ES-I3 (cell line): ENCODE data around the gene DLG2.
A peak's percentile ranks its signal among the peaks of the same experiment; 100 is the strongest.

ENCODE experiments used
- H3K36me3 ChIP-seq: 2 replicates; pipeline ENCODE4 v1.6.1; 2013; ENCODE audit warnings: mild to moderate bottlenecking, low read length, control low read depth, moderate library complexity; ENCODE audit not compliant: insufficient read depth
- H3K4me1 ChIP-seq: 2 replicates; pipeline ENCODE4 v1.6.1; 2013; ENCODE audit warnings: mild to moderate bottlenecking, control low read depth, low read length; ENCODE audit not compliant: insufficient read depth
- H3K9ac ChIP-seq: 2 replicates; pipeline ENCODE4 v1.6.1; 2013; ENCODE audit warnings: low read depth, mild to moderate bottlenecking, low read length, moderate library complexity
- H3K9me3 ChIP-seq: 2 replicates; pipeline ENCODE4 v1.6.1; 2013; ENCODE audit warnings: mild to moderate bottlenecking, low read length, moderate library complexity; ENCODE audit not compliant: control insufficient read depth, insufficient read depth

The DLG2 gene

DNA sequence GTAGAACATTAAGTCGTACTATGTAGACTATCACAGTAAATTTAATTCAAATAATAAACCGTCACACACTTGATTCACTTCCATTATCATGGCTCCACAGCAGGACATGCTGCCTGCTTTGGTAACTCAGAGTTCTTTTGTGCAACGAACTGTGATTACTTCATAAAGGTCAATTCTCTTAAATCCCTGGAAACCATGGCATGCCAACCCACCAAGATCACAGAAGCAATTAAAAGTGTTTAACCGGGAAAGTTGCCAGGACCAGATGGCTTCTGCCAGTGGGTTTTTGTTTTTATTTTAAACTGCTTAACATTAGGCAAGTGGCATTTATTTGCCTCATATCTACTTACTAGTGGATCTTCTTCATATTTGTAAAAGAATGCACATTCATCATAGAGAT is 1162.1 kb downstream of the DLG2 start:
- Histone ChIP-seq H3K36me3 (no peaks in the 10 kb centered on the region), H3K9ac (no peak overlapping the region), H3K9me3 (no peaks in the 10 kb centered on the region), H3K4me1 (no peaks in the 10 kb centered on the region)

DNA sequence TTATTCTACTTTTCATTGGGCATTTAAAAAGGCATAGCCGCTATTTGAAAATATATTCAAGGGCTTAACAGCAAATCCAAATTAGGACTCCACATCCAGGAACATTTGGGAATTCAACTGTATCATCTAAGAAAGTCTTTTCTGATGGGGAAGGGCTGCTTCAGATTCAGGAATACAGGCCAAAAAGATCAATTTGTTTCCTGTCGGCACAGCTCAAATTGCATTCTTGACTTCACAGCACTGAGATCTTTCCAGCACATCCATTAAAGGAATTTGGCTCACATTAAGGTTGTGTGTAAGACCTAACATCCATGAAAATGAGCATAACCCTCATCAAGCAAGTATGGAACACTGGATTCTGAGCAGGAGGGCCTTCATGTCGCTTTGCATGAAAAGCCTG is 1171.5 kb downstream of the DLG2 start:
- Histone ChIP-seq H3K9me3 (no peaks in the 10 kb centered on the region), H3K36me3 (no peaks in the 10 kb centered on the region), H3K9ac (no peak overlapping the region), H3K4me1 (no peaks in the 10 kb centered on the region)

DNA sequence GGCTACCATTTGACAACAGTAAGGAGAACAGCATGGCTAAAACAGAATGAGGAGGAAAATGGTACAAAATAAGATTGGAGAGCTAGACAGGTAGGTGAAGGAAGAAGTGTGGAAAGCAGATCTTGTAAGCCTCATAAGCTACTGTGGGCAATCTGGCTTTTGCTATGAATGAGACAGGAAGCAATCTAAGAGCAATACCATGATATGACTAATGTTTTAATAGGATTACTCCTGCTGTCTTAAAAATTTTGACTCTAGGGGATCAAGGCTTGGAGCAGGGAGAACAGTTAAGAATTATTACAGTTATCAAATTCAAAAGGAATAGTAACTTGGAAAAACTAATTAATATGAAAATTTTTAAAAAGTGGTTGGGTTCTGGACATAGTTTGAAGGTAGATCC is 1174.9 kb downstream of the DLG2 start:
- no peak overlapping the region for H3K9ac ChIP-seq
- no peaks in the 10 kb centered on the region for H3K4me1 ChIP-seq
- no peaks in the 10 kb centered on the region for H3K9me3 ChIP-seq
- no peaks in the 10 kb centered on the region for H3K36me3 ChIP-seq

DNA sequence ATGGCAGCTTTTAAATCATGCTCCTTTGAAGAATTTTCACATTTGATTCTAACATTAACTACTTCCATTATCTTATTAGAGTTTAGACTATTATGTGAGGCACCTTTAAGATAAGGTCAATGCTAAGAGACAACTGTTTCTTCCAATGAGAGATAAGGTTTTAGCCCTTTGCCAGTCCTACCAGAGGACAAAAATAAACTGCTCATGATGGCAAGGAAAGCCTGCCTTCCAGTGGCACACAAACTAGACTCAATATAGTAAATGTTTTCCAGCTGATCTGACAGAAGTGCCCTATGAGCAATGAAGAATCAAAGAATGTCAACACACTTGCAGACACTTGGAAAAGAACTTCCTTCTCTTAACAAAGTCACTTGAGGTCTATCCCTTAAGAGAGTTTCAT is 1188.6 kb downstream of the DLG2 start:
- H3K4me1 ChIP-seq = peaks cover 7% of the 10 kb centered on the region
- H3K36me3 ChIP-seq = no peaks in the 10 kb centered on the region
- H3K9ac ChIP-seq = no peak overlapping the region
- H3K9me3 ChIP-seq = no peaks in the 10 kb centered on the region

DNA sequence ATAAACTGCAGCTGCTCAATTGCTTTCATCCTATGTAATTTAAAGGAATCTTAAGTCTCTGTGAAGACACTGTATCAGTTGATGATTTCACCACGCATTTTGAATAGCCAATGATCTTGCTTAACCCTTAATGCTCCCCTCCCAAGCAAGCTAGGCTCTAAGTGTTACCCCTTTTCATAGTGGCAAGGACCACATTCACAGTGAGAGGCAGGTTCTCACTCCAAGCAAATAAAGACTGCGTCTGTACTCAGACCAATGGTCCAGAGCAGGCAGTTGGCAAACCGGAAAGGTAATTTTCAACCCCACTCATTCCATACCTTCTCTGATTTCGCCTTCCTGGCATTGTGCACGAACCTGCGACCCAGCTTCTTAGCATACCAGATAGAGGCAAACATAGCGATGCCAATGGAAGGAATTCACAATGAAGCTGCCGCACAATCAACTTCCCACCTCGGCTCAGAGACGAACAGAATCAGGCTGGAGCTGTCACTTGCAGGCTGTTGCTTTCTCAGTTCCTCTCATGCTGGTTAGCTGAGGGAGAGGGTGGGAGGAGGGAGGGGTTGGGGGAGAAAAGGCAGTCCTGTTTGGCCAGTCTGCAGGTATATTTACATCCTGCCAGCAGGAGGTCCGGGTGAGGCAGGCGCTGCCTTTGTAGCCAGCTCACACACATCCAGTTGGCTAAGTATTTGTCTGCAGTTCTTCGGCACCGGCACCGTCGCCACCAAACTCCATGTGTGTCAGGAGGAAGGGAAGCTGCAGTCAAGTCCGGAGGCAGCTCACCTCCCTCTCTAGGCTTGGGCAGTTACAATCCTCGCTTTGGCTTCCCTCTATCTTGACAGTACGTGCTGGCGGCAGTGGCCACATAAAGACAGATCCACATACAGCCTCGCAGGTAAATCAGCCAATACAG is 1189.8 kb downstream of the DLG2 start:
- H3K4me1 ChIP-seq = peaks cover 7% of the 10 kb centered on the region
- H3K9ac ChIP-seq = peak overlapping the region; percentile 11
- no peaks in the 10 kb centered on the region for H3K36me3 ChIP-seq
- H3K9me3 ChIP-seq = no peaks in the 10 kb centered on the region

DNA sequence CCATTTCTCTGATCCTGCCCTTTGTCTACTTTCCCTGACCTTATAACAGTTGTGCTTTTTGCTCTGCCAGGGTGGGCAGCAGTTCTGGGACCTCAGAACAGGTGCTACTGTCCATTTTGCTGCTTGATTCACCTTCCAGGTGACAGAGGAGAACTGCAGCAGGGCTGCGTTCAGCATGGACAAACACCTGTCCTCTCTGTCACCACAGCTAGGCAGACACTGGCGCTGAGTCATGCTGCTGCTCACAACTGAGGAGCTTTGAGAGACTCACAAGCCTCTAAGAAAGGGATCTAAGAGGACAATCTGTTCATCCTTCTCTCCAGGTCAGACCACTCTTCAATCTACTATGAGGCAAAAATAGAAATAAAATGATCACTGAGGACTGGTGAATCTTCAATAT is 1196.5 kb downstream of the DLG2 start:
- H3K36me3 ChIP-seq = no peaks in the 10 kb centered on the region
- no peaks in the 10 kb centered on the region for H3K9me3 ChIP-seq
- no peak overlapping the region for H3K9ac ChIP-seq
- H3K4me1 ChIP-seq = peaks cover 6% of the 10 kb centered on the region

DNA sequence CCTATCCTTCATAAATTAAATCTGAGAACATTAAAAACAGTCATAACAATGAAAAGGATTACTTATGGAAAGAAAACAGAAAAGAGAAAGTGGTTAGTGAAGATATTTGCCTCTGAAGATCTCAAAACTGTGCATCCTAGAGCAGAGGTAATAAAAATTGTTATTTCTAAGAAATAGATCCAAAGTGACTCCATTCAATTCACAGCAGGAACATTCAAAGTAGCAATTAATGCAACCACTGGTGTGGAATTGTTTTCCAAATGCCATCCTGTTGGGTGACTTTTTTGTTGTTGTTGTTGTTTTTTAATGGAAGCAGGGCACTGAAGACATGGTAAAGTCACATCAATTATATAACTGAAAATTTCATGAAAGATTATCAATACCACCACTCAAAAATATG is 1201.5 kb downstream of the DLG2 start:
- Histone ChIP-seq H3K9me3 (no peaks in the 10 kb centered on the region), H3K36me3 (no peaks in the 10 kb centered on the region), H3K9ac (no peak overlapping the region), H3K4me1 (peaks cover 4% of the 10 kb centered on the region)

DNA sequence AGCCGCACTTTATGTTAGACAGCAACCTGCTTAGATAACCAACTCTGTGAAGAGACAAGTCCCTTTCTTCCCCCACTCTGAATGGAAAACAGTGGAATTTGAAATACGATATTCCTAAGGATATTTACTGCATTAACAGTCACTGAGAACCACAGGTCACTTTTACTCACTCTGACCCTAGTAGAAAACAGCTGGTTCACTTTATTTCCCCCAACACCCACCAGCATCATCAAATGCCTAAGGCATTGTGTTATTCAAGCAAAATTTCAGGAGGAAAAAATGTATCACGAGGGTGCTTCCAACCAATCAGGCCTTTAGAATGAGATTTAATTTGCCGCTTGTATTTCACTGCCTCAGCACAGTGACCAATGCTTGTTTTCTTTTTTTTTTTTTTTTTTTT is 1206.9 kb downstream of the DLG2 start:
- no peaks in the 10 kb centered on the region for H3K36me3 ChIP-seq
- no peak overlapping the region for H3K9ac ChIP-seq
- peaks cover 4% of the 10 kb centered on the region for H3K4me1 ChIP-seq
- H3K9me3 ChIP-seq = no peaks in the 10 kb centered on the region

DNA sequence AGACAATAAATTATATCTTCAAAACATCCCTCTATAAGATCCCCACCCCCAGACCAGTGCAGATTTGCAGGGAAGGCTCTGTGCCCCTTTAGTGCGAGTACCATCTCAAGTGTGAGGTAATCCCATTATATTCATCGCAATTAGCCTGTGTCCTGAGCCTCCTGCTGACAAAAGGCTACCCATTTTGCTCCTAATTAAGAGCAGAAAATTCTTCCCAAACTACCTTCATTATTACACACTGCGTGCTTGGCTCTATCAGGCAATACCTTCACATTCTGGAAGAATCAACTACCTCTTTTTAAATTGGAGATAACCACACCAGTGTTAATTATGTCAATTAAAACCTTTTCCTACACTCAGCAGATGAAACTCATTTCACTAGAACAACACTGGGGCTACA is 1207.5 kb downstream of the DLG2 start:
- Histone ChIP-seq H3K9ac (no peak overlapping the region), H3K9me3 (no peaks in the 10 kb centered on the region), H3K4me1 (peaks cover 4% of the 10 kb centered on the region), H3K36me3 (no peaks in the 10 kb centered on the region)

DNA sequence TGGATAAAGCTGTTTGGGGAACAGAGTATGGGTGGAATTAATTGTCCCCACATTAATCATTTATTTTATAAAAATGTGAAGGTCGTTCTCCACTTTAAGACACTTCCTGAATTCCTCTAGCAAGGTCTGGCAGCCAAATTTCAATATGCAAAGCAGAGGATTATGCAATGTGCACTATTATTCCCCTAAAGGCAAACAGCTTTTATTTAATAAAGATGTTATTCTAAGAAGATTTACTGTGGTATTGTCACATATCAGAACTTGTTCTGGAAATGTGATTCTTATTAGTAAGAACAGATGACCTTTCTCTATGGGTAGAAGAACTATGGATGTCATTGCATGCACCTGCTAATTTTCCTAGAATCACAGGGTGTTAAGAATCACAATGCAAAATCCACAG is 1212.2 kb downstream of the DLG2 start:
- Histone ChIP-seq H3K9ac (no peak overlapping the region), H3K9me3 (no peaks in the 10 kb centered on the region), H3K36me3 (no peaks in the 10 kb centered on the region), H3K4me1 (no peaks in the 10 kb centered on the region)

DNA sequence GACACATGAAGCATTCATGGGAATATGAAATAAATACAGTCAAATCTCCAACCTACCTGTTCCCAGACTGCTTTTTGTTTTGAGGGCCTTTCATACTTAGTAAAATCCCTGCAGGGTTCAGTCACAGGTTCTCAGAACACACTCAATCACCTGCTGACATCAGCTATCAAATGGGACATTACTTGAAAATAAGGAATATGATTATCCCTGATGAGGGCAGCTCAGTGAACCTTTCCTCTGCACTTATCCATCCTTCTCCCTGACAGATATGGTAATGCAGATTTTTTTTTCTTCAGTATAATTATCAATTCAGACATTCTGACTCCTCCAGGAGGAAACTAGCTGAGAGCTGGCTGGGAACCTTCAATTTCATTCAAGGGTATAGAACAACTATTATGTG is 1213.6 kb downstream of the DLG2 start:
- Histone ChIP-seq H3K9ac (no peak overlapping the region), H3K36me3 (no peaks in the 10 kb centered on the region), H3K9me3 (no peaks in the 10 kb centered on the region), H3K4me1 (peaks cover 11% of the 10 kb centered on the region; the same call in 1 of the 2 replicates)

DNA sequence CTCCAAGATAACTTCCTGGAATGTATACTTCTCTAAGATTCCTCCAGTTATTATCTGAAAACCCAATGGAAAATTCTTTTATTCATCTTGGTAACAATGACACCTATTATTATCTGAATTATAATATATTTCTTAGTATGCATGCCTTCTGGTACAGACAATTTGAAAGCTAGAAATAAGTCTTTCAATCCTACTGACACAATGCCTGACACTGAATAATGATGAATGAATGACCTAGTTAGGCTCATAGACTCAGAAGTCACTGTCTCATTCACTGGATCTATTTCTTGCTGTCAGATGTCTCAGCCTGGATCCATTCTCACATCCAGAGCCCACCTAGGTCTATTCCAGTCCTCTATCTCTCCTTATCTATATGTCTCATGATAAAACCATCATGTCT is 1214.3 kb downstream of the DLG2 start:
- Histone ChIP-seq H3K9ac (no peak overlapping the region), H3K9me3 (no peaks in the 10 kb centered on the region), H3K4me1 (peaks cover 11% of the 10 kb centered on the region; the same call in 1 of the 2 replicates), H3K36me3 (no peaks in the 10 kb centered on the region)

DNA sequence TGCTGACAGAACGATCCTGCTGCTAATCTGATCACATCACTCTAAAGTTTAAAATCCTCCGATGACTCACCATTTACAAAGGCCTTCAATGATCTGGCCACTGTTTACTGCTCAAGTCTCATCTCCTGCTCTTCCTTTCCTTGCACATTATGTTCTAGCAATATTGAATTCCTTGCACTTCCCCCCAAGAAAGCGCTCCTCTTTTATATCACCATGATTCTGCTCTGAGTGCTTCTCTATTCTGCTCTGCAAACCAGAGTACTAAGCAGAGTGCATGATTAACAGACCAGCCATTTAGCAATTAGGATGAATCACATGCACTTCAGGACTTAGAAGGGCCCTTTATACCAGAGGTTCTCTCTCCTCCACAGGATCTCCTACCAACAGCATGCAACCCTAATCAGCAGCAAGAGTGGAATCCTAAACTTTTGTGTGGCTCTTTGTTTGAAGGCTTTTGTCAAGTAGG is 1218.2 kb downstream of the DLG2 start:
- Histone ChIP-seq H3K36me3 (no peaks in the 10 kb centered on the region), H3K9ac (no peak overlapping the region), H3K4me1 (peaks cover 11% of the 10 kb centered on the region; the same call in 1 of the 2 replicates), H3K9me3 (no peaks in the 10 kb centered on the region)

DNA sequence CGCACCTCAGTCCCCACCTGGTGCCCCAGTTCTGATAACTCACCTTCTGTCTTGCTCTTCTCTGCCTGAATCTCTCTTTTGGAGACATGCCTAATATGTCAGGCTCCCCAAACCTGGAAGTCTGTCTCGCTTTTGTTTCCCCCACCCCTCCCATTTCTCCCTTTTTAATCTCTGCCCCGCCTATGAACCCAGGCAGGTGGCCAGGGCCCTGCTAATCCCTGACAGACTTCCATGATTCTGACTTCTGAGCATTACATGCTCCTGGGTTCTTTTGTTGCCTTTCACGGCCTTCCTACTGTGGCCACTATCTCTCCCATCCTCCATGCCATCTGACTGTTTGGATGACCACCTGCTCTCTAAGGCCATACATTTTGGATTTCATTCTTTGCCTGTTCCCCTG is 1220.1 kb downstream of the DLG2 start:
- no peaks in the 10 kb centered on the region for H3K36me3 ChIP-seq
- H3K9ac ChIP-seq = no peak overlapping the region
- H3K9me3 ChIP-seq = no peaks in the 10 kb centered on the region
- H3K4me1 ChIP-seq = peaks cover 11% of the 10 kb centered on the region; the same call in 1 of the 2 replicates

DNA sequence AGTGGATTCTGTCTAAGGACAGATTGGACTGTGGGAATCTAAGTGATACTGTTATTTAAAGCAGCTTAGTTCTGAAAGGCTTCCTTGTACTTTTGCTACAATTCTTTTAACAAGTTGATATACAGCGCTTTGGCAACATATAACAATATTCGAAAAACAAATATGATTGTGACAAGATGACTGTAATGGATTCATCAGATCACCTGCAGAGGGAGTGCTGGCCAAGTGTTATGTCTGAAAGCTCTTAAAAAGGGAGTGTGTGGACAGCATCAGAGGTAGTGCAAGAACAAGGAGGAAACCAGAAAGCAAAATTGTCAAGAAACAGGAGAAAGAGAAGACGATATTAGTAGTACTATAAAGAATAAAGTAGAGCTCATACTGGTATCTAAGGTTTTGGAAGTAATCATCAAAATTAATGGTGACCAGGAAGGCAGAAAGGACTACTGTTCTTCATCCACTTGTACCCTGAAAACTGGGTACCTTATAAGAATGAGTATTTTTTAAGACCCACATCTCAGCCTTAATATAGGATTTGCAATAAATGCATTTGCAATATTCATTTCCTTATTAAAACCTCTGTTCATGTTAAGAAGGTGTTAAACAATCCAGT is 1229.0 kb downstream of the DLG2 start:
- Histone ChIP-seq H3K4me1 (0 out of 2 replicates have a peak, but pooled peaks cover 3% of the 10 kb centered on the region), H3K9ac (no peak overlapping the region), H3K36me3 (no peaks in the 10 kb centered on the region), H3K9me3 (no peaks in the 10 kb centered on the region)
